Measurements from ENCODE around the gene PAIP2.
"Not testable (repeated sequence)": the region's sequence is repeated elsewhere in the genome, so short reads cannot be mapped to it uniquely, and the experiment has no call there.

The PAIP2 gene

DNA sequence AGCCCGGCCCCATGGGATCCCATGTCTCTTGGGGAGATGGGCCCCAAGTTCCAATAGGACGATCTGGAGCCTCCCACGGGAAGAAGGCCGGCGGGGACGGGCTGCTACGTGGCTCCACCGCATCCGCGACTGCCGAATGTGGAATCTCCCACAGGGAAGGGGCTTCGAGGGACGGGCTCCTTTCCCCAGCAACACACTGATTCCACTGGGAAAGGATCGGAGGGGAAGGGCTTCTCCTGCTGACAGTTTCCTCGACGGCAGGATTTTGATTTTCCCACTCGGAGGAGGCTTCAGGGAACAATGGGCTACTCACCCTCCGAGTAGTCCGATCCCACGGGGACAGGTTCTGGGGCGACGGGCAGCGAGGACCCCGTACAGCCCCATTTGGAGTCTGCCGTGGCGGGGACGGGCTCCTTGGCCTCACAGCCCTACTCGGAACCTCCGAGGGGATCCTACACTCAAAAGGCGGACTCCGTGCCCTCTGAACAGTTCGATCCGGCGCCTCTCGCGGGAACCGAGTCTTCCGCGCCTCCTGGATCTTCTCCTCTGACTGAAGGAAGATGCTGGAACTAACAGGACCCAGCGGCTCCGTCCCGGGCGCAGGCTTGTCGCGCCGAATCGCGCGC, 52.0 kb downstream of the PAIP2 start:
- no peak for DNase-seq

DNA sequence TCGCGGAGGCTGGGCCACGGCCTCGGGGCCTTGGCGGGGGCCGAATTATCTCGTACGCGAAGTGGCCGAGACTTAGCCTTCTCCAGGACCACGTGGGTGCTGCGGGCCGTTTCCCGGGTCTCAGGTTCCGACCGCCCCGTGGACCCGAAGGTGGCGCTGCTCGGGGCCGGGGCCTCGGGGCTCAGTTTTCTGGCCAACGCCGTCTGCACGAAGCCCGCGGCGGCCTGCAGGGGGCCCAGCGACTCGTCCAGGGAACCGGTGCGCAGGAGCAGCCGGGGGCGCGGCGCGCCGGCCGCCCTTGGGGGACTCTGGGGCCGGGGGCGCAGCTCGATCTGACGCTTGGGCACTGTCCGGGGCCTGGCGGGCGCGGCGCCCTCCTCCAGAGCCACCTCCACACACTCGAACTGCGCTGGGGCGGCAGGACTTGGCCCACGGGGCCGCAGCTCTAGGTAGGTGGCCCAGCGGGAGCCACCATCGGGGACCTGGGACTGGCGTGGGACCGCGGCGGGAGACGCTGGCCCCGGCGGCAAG, 52.5 kb downstream of the PAIP2 start:
- DNase-seq: peak; percentile 62

DNA sequence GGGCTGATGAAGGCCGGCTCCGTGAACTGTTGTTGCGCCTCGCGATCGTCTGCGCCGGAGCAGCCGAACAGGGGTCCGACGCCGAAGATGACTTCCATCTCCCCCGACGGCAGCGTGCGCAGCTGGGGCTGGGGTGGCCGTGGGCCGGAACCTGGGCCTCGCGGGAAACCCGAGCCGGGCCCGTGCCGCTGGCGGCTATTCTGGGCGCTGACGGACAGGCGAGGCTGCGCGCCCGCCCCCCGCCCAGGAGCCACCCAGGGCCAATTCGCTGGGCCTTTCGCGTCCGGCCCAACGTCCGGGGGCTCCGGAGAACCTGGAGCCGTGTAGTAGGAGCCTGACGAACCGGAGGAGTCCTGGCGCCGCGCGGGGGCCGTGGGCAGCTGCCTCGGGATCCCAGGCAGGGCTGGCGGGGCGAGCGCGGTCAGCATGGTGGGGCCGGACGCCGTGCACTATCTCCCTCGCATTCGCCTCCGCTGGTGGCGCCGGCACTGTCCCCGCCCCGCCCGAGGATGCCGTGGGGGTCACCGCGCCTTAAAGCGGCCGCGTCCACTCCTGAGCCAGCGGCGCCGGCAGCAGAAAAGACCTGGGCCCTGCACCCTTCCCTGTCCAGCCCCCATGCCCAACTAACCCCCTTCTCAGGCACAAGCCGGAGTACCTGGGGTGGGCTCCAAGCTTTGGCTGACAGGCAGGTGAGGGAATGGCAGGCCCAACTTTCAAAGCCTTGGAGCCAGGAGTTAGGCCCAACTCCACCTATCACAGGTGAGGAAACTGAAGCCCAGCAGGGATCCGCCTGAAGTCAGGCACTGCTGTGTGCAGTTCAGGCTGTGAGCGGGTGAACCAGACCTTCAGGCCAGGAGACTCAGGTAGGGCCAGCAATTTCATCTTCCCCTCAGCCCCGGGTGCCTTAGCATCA, 53.3 kb downstream of the PAIP2 start, which contains the start of gene PROB1:
Gene PROB1 (minus strand): TSS at position 451 of the 913 bp plus-strand sequence. CDS start 23 bp downstream, at position 428.
- no peak for DNase-seq

DNA sequence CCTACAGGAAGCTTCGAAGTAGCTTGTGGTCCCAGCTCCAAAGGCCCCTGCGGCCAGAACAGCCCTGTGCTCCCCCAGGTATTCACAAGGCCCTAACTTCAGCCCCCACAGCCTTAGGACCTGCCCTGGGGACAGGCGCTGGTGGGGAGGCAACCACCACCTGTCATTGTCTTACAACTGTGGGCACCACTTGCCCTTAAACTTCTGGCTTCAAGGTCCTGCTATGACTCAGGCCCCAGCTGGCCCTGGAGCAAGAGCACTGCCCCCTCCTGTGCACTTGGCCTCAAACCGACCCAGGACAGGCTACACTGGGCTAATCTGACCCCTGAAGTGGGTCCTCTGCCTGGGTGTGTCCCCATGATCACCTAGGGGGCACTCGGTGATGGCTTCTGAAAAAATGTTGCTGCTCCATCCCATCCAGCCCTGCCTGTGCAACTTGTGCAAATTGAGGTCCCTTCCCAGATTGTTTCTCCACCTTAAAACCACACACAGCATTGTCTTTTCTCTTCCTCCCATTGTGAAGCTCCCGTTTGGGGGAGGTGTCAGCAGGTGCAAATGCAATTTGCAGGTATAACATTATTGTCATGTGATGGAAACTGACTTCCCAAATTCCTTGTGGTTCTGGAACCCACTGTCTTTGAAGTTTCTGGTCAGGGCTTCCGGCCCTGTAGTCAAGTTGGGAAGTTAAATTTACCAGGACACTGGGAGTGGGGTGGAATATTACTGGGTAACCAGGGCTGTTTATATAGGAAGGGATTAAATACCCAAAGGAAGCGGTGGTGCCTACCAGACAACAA, 54.4 kb downstream of the PAIP2 start:
- DNase-seq: no peak

DNA sequence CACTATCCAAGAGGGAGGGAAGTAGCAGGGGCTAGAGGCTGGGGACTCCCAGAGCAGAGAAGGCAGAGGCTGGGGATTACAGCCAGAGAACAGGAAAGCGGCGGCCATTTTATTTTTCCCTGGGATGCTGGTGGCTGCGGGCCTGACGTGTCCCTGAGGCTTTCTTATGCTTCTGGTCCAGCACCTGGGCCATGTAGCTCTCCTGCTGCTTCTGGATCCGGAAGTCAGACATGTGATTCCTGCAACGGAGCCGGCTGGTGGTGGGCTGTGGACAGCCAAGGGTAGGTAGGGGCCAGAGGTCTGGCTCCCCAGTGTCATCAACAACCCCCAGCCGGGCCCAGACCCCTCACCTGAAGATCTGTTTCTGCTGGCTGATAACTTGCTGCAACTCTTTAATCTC, 55.0 kb downstream of the PAIP2 start:
- no peak for DNase-seq

DNA sequence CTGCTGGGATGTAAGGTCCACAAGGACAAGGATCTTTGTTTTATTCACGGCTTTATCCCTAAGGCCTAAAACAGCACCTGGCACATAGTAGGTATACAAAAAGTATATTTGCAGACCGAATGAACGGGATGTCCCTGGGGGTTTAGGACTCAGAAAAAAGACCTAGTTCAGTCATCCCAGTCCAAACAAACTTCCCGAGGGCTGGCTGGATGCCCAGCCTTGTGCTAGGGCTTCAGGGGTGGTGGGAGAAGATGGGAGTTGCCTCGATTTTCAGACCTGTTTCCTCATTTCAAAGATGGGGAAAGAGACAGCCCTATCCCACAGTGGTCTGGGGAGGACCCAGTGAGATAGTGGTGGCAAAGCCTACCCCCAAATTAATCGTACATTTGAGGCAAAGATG, 56.3 kb downstream of the PAIP2 start:
- DNase-seq: no peak

DNA sequence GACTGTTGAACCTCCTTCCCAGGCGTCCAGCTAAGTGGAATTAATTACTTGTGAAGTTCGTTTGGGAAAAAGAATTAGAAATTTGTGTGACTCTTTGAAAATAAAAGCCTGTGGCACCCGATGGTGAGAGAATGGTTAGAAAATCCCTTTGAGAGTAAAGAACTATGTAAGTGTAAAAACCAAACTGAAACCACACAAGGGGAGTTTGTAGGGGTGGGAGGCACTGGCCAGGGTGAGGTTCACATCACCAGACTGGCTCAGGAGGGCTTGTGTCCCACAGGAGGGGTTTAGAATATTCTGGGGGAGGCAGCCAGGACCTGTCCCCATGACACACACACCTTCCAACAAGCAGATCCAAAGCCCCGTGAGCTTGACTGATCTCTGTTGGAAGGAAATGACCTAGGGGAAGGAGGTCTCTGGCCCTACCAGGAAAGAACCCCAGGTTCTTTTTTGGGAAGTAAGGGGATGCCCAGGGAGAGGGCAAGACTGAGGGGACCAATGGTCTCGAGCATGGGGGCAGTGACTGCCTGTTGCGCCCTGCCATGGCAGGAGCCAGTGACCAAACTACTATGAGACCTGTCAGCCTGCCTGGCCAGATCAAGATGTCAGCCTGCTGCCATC, 58.0 kb downstream of the PAIP2 start:
- no peak for DNase-seq

DNA sequence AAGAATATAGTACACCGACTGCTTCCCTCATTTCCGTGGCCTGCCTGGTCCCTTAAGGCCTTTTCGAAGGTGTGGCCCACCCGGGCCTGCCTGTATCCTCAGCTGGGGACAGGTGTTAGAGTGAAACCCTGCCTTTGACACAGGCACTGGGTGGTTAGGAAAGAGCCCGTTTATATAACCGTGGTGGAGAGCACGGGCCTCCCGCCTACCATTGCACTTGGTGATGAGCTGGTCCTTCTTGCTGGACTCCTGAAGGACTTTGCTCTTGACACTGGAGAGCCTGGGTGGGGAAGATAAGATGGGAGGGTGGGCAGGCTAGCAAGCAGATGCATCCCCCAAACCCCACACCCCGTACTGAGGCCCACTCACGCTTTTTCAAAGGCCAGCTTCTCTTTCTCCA, 59.9 kb downstream of the PAIP2 start:
- DNase-seq: no peak

DNA sequence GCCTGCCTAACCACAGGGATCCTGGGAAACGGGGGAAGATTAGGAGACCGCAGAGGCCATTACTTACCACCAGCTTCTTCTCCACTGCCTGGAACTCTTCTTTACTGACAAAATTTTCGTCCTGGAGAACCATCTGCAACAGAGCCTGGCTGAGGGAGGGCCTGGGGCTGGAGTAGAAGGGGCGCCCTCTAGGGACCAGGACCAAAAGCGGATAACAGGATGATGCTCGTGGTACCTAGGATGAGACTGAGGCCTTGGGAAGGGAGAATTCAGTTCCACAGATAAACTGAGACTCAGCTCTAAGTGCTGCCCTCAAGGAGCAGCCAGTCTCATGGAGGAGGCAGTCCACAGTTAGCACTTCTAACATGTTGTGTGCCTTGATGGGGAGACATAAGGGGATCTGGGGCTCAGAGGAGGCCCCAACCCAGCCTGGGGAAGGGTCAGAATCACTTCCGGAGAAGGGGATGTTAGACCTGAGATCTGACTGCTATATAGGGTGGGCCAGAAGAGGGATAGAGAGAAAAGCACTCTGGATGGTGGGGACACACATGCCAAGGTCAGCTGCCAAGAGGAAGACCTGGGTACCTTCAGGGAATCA, 61.0 kb downstream of the PAIP2 start:
- no peak for DNase-seq

DNA sequence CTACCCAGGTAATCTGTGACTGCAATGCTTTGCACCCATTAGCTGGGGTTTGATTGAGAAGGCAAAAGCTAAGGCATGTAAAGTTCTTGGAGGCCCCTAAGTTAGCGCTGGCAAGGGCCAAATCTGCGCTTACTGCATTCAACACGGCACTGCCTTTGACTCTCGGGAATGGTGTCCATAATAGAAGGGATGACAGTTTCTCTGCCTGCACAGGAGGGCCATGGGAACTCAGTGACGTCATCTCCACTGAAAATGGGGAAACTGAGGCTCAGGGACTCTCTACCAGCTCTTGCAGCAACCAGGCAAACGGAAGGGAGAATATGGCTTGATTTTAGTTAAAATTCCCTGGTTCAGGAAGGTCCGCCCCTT, 61.7 kb downstream of the PAIP2 start:
- DNase-seq: no peak

DNA sequence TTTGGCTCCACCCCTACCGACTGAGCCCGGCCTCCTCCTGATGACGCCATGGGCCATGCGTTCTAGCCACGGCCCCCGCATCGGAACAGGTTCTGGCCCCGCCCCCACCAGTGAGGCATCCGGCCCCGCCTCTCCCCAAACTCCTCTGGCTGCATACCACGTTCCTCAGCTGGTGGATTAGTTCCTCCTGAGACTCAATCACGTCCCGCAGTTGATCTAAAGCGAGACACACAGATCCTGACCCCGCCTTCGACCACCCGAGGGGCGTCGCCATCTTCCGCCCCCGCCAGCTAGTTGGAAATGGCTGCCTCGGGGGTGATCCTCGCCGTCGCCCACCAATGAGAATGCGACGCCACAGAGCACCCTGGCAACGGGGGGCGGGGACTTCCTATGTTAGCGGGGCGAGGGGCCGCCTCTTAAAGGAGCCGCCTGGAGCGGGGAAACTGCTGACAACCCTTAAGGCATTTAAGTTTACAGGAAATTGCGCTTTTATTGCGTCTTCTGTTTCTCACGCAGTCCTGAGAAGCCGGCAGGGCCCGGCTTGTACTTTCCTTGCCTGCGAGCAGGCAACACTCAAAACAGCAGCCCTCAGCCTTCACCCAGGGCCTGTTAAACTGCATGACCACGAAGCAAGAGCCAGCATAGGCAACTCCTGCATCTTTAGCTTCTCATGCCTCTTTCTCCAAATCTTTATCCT, 62.3 kb downstream of the PAIP2 start, which contains the start of gene SPATA24:
Gene SPATA24 (minus strand): TSS at position 303 of the 697 bp plus-strand sequence. CDS start 29 bp downstream, at position 274.
- DNase-seq: peak; percentile 99

DNA sequence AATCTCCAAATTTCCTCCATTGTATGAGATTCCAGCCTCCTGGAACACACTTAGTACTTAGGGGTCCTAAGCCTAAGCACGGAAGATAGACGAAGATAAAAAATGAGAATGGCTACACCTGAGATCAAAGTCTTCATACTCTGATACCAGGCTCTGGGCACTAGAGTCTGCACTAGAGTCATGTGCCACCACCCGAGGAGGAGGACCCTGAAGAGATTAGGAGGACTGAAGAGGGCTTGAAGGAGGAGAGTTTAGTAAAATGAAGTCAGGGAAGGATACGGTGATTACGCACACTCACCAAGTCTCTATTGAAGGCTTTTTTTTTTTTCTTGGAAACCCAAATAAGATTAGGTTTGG, 62.8 kb downstream of the PAIP2 start:
- no peak for DNase-seq

DNA sequence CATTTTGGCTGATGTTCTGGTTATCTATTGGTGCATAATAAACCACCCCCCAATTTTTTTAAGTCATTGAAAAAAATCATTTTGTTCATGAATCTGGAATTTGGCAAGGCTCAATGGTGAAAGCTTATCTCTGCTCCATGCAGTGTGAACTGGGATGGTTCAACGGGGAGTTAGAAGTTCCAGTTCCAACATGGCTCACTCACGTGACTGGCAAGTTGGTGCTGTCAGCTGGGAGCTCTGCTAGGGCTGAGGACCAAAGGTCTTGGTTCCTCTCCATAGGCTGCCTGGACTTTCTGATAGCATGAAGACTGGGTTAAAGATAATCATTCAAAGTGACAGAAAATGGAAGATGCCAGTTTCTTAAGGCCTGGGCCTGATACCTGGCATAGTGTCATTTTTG, 65.3 kb downstream of the PAIP2 start:
- DNase-seq: no peak

DNA sequence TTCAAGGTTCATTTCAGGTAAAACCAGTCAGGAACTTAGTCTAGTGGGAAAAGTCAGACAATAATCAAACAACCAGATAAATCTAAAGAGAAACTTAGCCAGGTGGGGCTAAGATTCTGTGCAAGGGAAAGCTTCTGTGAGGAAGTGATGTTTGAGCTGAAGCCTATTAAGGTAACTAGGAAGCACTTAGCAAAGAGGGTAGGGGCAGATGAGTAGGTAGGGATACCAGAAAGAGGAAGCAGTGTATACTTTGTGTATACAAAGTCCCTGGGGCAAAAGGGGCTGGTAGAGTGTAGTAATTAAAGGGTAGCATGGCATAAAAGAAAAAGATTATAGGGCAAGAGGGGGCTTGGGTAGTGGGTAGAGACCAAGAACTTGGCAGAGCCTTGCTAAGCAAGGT, 65.9 kb downstream of the PAIP2 start:
- no peak for DNase-seq

DNA sequence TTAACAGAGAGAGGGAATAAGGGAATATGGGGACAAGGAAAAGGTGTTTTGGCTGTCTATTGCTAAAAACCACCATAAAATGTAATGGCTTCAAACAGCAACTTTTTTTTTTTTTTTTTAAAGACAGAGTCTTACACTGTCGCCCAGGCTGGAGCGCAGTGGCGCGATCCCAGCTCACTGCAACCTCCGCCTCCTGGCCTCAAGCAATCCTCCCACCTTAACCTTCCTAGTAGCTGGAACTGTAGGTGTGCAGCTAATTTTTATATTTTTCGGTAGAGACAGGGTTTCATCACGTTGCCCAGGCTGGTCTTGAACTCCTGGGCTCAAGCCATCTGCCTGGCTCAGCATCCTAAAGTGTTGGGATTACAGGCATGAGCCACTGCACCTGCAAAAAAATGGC, 66.5 kb downstream of the PAIP2 start:
- no peak for DNase-seq

DNA sequence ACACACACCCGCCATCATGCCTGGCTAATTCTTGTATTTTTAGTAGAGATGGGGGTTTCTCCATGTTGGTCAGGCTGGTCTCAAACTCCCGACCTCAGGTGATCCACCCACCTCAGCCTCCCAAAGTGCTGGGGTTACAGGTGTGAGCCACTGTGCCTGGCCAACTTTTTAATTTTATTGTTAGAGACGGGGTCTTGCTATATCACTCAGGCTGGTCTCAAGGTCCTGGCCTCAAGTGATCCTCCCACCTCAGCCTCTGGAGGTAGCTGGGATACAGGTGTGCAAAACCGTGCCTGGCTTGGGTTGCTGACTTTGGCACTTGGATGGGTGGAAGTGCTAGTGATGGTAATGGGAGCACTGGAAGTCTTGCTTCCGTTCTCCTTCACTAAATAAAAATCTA, 67.5 kb downstream of the PAIP2 start:
- not testable (repeated sequence) for DNase-seq

DNA sequence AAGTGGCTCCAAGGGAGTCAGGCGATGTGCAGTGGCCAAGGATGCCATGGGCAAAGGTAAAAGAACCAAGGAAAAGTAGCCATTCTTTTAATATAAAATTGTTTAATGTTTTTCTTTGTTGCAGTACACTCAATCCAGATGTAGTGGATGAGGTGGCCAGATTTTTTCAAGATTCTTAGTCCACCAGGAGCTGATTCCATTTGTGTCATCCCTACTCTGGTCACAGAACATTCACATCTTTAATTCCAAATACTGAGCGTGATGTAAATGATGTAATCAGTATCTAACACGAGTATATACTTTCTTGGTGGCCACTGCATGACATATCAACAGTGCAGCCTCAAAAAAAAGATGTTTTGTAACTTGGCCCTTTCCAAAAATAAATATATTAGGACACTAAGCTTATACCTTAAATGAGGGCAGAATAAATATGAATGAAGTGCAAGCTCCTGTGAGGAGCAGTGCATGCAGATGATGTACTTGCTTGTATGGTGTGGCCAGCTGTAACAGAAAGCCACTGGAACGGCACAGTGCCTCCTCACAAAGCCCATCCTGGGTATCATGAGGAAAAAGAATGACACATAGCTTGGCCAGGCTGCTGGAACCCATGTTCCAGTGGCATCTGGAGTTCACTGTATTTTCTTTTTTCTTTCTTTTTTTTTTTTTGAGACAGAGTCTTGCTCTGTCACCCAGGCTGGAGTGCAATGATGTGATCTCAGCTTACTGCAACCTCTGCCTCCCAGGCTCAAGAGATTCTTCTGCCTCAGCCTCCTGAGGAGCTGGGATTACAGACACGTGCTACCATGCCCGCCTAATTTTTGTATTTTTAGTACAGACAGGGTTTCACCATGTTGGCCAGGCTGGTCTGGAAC, 68.7 kb downstream of the PAIP2 start:
- no peak for DNase-seq

DNA sequence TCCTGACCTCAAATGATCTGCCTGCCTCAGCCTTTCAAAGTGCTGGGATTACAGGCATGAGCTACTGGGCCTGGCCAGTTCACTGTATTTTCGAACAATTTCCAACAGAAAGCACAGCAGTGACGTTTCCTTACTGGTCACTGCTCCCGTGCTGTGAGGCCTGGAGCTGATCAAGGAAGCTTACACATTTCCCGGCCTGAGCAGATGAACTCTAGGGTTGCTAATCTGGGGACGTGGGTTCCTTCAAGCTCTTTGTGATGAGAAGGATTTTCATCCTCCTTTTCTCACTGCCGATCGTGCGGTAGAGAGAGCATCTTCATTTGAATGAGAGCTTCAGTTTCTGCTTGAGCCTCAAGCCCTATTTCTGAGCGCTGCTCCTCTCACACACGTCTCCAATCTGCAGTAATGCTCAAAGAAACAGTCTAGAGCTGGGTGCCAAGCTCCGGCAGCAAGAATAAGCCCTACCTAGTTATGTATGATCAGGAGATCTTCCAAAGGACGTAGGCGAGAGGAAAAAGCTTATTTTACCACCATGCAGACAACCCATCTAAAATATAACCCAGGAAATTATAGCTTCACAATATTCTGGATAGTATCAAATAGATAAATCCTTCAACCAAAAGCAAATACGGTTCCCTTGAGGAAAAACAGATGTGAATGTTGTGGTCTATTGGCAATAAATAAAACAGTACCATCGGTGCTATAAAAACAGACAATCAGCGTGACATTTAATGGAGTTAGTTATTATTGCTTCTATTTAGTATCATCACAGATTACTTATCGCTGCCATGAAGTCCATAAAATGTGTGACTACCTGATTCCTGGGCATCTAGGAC, 69.6 kb downstream of the PAIP2 start:
- no peak for DNase-seq

DNA sequence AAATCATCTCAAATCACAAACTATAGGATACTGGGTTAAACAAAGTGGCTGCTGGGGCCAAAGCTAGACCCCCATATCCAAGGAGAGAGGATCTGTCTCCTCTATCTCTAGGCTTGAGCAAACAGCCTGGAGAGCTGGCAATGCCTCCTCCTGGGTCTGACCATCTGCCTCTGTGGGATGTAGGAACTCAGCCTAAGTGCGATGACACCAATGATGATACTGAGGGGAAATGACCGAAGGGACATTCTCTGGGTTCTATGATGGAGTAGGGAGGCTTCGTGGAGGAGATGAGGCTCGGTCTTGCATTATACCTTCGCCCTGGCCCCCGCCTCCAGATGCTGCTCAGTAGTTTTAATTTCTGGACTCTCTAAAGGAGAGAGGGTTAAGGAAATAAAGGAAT, 71.5 kb downstream of the PAIP2 start:
- DNase-seq: no peak

DNA sequence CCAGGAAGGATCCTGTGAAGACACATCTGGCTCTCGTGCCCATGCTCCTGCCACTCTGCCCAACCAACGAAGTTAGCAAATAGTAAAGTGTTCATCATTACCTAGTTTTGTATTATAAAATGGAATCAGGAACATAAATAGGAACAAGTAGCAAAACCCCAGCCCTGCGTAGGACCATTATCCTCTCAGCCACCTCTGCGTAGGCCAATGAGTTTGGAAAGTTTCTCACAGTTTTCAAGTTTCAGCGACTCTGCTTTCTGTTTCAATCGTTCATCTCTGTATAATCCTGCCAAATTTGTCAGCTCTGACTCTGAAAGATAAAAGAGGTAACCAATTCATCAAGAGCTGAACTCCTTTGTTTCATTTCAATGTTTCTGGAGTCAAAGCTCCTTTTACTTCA, 72.3 kb downstream of the PAIP2 start:
- DNase-seq: no peak
